ENCODE results near the gene NELL1.

NELL1 gene

DNA sequence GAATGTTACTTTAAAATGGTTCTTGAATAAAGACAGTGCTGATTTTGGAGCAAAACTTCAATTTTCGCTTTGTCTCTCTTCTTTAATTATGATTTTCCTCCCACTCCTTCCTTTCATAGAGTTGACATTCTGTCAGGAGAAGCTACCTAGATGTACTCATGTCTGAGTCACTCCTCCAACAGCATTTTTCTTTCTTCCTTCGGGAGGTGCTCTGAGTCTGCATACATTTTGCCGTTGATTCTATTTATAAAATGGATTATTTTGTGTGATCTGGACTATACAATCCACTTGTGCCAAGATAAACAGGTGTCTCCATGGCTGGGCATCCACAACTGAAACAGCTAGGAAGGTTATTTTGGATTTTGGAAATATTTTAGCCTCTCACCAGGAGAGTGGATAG is 935.2 kb downstream of the NELL1 start:
- DNase-seq: no peak

DNA sequence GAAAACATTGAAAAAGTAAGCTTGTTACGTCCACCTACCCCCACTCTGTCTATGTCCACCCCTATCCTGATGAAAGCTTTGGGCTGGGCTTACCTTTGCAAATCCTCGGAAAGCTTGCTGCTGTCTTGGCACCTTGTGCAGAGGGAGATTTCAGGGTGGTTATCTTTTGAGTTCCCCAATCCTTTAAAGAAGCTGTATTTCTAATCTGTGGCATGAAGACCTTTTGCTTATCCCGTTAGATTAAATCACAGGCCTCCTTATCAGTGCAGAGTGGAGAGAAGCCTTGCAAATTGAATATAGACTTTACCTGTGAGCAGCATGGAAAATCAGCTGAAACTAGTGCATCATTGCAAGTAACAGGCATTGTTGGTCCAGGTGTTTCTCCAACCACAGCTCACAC is 942.9 kb downstream of the NELL1 start:
- DNase-seq: no peak

DNA sequence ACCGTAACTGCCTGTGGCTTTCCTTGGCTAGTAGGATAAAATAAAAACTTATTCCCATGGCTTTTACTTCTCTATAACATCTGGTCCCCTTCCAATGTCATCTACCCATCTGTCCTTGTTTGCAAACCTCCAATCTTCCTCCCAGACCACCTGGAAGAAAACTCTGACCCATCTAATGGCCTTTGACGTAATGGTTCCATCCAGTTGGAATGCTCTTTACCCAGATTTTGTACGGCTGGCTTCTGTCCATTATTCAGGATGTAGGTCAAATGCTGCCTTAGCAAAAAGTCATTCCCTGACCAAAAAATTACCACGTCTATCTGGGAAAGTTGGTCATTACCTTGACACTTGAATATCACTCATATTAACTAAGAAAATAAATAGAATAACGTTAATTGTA is 945.6 kb downstream of the NELL1 start:
- no peak for DNase-seq

DNA sequence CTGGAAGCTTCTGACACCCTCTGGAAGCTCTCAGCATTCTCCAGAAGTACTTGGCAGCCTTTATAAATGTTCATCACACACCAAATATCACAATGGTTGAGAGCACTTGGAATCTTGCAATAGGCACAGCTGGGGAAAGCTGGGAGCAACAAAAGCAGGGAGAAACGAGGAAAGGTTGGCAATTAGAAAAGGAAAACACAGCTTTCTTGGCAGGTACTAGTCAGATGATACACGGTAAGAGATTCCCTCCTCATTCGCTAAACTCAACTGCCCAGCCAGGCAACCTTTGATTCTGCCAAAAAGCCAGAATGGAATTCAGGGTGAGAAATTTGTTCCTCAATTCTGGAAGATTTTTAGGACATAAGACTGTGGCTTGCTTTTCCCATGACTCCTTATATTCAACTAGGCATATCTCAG is 946.6 kb downstream of the NELL1 start:
- no peak for DNase-seq

DNA sequence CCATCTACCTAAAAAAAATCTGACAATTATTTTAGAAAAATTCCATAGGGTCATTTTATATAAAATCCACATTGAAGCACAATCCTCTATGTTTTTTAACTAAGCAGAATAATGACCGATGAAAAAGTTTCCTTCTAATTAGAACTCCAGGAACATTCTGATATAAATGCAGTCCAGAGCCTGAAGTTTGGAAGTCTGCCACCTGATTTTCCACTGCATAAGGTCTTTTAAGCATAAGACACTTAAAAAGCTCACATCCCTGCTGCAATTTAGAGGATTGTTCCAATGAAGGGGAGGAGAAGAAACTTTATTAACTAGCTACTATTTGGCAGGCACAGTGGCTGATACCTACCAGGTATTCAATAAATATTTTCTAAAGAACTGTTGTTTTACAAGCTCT is 953.2 kb downstream of the NELL1 start:
- no peak for DNase-seq

DNA sequence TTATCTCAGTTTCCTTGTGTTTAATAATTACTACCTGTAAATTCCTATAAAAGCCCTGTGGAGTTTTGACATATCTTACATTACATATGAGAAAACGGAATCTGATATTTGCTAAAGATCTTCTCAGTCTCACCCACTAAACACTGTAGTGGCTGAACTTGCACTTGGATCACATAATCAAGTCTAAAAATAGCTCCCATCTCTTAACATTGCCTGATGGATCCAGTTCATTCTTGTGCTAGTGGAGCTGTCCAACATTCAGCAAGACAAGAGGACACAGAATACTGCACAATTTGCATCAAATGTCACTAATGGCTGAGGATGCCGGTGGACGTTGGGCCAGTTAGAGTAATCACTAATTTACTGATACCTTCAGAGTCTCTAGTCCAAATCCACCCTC is 953.6 kb downstream of the NELL1 start:
- DNase-seq: no peak
